T-helper 2 cell treated with Interferon-gamma antibody and Interleukin-4, amounts not matched to agents 100 ng/mL and 5 ng/mL, for 36 hours (primary cell): Measurements from ENCODE around the gene HSPB3. TPM values are rescaled to one million over a fixed set of nuclear protein-coding genes. Genes with fewer than 3 reads are reported as not detected.

Experiments
- total RNA-seq: library from RNA; stranded (reverse); gene quantifications from 2 replicates; pipeline ENCODE4 v1.2.3, GENCODE V29; 2022

Gene HSPB3
- total RNA-seq, 1 donor from 2014 or later = not detected

Other genes with a start within 250 kb of the HSPB3 start
- gene ARL15, start 145.1 kb upstream of the HSPB3 start, total RNA-seq = 11.7 and 12.4 TPM in 2 replicates
- 18.1 and 18.5 TPM in 2 replicates for gene SNX18, start 62.1 kb downstream of the HSPB3 start, total RNA-seq